EL (cell line): ENCODE measurements around the gene WDR36.

ENCODE experiments used
- DNase-seq: peaks from one replicate; pipeline ENCODE4 v3.0.0-alpha.2; 2016

The WDR36 gene

DNA sequence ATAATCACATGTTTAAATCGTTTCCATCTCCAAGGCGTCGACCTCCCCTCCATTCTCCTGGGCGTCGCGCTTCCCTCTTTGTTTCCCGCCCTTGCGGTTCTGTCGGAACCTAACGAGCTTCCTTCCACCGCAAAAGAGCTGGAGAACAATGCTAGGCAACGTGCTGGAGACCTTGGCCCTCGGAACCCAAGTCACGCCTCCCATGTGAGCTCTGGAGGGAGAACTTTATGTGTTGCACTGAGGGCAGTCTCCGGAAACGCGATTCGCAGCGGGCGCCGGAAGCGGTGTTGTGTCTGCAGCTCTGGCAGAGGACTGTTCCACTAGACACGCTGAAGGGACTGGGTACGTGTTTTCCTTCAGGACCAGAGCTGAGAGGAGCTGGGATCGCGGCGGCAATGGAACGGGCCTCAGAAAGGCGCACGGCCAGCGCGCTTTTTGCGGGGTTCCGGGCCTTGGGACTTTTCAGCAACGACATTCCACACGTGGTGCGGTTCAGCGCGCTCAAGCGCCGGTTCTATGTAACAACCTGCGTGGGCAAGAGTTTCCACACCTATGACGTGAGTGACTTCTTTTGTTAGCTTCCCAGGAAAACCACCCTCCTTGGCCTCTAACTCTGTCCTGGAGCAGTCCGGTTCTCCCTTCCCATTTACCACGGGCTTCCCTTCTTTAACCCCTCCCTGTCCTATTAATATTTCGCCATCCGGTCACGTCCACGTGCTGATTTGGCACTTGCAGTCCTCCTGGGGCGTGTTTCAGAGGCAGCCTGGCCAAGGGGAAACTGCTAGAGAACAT, at the start of gene WDR36:
TSS of gene WDR36 (plus strand) at position 287 of the 792 bp plus-strand sequence. CDS start at position 396, 109 bp downstream.
- peak; percentile 94 for DNase-seq

GRCh38 chr5:111043712-111044506, 48.2 kb upstream of the WDR36 start:
- peak; percentile 55 for DNase-seq

DNA sequence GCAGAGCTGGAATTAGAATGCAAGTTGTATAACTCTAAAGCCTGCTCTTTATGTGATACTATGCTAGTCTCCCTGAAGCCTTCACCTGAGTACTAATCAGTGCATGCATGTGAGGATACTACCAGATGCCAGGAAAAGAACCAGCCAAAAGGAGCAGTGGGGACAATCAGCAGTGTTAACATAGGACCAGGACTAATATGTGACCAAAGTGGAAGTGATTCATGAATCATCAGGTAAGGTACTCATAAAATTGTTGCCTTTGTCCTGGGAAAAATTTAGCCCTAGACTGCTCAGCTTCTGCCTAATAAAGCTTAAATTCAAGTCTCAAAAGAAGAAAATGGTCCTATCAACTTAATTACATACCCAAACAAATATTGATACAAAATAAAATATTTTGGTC, 34.1 kb upstream of the WDR36 start:
- no peak for DNase-seq

- no peak for DNase-seq
Observed at GRCh38 chr5:111060169-111060568, 32.0 kb upstream of the WDR36 start.

- DNase-seq, result no peak
Observed at GRCh38 chr5:111061618-111062017, 30.5 kb upstream of the WDR36 start.

GRCh38 chr5:111063709-111064322, 28.3 kb upstream of the WDR36 start:
- DNase-seq, result no peak

GRCh38 chr5:111066261-111066938, 25.7 kb upstream of the WDR36 start:
- DNase-seq, result no peak

- DNase-seq, result no peak
Observed at GRCh38 chr5:111068213-111068612, 23.9 kb upstream of the WDR36 start.

DNA sequence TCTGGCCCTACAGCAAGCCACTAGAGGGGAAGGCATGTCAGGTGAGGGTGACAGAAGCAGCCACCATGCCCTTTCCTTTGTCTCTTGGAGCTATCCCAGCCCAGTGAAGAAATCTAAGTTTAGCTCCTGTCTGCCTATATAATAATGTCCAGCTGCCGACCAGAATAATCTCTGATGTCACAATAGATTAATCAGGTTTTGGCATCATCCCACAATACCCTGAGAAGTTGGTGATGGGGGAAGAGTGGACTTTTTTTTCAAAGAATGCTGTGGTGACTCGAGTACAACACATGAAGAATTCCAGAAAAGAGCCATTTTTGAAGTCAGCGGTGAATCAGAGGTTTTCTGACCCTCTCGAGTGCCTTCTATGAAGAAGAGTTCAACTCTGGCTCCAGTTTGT, 22.3 kb upstream of the WDR36 start:
- peak; percentile 45 for DNase-seq

GRCh38 chr5:111070272-111071134, 21.6 kb upstream of the WDR36 start:
- DNase-seq, result peak; percentile 41

DNA sequence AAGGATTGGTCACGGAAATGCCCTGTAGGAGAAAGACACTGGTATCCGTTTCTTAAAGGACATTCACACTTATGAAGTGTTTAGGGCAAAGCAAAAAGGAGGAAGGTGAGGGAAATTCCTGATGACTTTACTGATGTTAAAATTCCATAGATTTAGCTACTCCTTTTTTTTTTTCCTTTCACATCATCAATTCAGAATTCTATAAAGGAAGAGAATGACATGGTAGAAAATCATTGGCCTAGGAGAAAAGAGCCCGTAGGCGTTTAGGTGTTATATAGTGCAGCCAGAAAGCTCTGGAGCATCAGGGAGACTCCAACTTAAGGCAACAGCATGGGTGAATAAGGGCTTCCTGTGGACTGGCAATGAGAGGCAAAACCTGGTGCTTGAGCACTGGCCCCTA, 20.7 kb upstream of the WDR36 start, which contains the start of gene TSLP:
TSS of gene TSLP (plus strand) at position 301 of the 400 bp plus-strand sequence. CDS start 178 bp downstream, outside the sequence.
- DNase-seq, result no peak

- peak; percentile 49 for DNase-seq
Observed at GRCh38 chr5:111072949-111073682, 19.0 kb upstream of the WDR36 start.

DNA sequence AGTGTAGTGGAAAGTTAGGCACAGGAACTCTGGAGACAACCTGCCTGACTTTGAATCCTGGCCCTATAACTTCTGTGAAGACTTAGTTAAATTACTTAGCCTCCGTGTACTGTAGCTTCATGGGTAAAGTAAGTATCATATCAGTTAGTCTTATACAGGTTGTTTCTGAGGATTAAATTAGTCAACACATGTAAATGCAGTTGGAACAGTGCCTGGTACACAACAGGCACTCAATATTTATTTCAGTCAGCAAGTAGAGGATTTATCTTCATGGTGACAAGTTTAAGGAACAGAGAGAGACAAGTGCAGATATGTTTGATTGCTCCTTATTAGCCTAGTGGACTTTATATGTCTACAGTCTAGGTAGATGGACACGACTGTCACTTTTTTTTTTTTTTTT, 17.9 kb upstream of the WDR36 start:
- no peak for DNase-seq

DNA sequence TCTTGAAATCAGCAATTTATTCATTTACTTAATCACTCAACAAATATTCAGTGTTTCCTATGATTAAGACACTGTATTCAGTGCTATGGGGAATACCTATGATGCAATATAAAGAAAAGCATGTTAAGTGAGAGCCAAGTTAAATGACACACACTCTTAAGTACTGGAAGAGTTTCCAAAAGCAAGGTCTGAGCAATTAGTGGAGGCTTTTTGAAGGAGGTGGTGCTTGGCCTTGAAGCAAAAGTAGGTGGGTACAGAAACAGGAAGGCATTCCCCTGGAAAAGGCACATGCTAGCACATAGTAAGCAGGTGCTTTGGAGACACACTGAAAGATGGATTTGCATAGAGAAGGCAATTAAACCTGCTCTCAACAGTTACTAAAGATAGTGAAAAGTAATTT, 16.6 kb upstream of the WDR36 start:
- peak; percentile 86 for DNase-seq

DNA sequence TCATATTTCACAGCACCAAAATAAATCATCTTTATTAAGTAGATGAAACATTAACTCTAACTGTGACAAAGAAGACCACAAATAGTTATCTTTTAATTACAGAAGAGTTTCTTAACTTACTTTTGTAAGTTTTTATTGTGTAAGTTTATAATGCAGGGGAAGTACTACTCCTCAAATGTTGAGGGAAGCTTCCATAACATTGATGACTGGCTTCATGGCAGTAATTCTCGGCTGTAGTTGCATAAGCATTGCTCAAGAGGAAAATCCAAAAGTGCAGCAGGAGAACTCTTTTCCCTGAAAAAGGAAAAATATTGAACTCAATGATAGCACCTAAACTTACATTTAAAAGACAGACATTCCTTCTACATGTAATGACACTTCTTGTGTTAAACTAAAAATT, 16.1 kb upstream of the WDR36 start:
- DNase-seq, result no peak

DNA sequence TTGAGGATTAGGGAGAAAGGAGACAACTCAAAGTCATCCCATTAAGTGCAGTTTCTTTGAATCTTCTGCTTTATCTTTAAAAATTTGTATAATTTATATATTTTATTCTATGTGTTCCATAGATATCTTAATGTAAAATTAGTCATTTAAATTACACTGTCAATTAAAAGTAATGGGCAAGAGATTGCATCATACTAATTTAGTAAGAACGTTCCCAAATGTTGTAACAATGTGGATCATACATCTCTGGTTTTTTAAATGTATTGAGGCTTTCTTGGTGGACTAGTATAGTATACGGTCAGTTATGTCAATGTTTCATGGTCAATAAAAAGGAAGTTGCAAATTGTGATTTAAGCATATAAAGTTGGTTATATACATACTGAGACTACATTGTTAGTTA, 14.5 kb upstream of the WDR36 start:
- DNase-seq, result no peak

DNA sequence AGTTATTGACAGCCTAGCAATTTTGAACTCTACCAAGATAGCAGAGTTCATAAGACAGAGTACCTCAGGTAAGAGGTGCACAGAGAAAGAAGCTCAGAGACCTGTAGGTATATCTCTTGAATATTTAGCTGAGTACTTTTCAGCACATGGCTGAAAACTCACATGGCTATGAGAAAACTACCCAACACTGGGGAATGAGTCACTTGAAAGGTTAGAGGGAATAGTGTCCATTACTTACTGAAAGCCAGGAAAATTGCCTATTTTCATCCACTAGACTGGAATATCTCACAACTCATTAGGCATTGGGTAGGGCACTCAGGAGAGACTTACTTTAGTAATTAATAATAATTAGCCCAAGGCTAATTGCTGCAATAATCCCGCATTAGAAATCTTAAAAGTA, 12.3 kb upstream of the WDR36 start:
- DNase-seq, result no peak

DNA sequence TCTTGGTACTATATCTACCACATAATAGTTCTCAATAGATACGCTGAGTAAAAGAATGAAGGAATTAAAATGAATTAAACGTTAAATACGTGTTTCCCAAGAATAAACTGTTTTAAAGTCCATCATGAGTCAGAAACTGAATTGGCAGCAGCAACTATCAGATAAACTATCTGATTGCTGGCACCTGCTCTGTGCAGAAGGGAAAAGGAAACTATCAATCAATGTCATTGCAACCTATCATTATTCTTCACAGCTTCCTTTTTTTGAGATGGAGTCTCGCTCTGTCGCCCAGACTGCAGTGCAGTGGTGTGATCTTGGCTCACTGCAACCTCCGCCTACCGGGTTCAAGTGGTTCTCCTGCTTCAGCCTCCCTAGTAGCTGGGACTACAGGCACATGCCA, 8.8 kb upstream of the WDR36 start:
- no peak for DNase-seq

DNA sequence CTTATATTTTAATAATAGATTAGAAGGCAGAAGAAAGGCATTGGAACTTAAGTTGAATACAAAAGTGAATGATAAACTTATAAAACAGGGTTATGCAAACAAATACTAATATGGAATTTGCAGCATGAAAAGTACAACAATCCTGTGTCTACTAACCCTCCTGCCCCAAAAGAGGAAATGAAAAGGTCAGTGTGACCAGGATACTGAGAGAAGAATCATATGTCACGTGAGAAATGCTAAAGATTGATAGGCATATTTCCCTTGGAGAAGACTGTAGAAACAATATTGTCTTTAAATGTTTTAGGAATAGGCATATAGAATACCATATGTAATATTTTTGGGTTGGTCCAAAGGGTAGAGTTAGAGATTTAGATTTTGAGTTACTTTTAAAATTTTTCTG, 3.8 kb downstream of the WDR36 start:
- no peak for DNase-seq

DNA sequence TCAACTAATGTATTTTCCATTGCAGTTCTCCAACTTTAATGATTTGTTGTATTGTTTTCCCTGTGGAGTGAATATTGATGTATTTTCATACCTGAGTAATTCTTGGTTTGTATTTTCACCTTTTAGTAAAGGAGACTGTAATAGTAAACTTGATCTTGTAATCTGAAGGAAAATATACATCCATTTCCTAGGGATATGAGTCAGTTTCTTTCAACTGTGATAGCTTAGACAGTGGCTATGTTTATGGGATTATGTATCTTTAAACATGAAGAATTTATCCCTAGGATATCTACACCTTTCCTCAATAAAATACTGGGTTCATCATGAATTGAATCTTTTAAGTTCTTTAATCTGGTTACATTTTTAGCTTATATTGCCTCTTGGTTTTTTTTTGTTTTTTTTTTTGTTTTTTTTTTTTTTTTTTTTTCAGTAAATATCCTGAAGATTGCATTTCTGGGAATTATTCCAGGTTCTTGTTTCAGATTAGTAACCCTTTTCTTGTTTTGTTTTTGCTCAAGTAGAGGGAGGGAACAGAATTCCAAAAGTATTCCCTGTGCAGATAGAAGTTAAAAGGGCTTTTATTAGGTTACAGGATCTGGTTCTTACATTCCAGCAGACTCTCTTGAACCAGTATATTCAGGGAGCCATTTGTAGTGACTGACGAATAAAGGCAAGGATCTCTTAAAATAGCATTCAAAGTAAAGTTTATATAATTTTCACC, 7.1 kb downstream of the WDR36 start:
- DNase-seq, result no peak
